Right lobe of liver (tissue), 4 donors: ENCODE measurements around the gene PDIA4.

Experiments
- POLR2A ChIP-seq: fragments of 450-650 bp; IDR thresholded peaks from one replicate; pipeline ENCODE4 v1.6.1; 2017; ENCODE audit warnings: antibody characterized with exemption, mild to moderate bottlenecking
- TF ChIP-seq, protein P1 (sequence below), 4 donors: fragments of 200-600 bp in 3 of 4; fragments of 450-650 bp in 1 of 4; IDR thresholded peaks; one replicate each; pipeline versions ENCODE4 v1.5.1 to v1.8.0; 2016 to 2022; ENCODE audit warnings: antibody characterized with exemption in 4 of 4, mild to moderate bottlenecking in 2 of 4
- donor health status: DM: no; HTN: no; CAD: no.
- donor health status: DM: no; HTN: no; CAD: no.
- donor health status: DM: no; HTN: yes; CAD: no.

DNA sequence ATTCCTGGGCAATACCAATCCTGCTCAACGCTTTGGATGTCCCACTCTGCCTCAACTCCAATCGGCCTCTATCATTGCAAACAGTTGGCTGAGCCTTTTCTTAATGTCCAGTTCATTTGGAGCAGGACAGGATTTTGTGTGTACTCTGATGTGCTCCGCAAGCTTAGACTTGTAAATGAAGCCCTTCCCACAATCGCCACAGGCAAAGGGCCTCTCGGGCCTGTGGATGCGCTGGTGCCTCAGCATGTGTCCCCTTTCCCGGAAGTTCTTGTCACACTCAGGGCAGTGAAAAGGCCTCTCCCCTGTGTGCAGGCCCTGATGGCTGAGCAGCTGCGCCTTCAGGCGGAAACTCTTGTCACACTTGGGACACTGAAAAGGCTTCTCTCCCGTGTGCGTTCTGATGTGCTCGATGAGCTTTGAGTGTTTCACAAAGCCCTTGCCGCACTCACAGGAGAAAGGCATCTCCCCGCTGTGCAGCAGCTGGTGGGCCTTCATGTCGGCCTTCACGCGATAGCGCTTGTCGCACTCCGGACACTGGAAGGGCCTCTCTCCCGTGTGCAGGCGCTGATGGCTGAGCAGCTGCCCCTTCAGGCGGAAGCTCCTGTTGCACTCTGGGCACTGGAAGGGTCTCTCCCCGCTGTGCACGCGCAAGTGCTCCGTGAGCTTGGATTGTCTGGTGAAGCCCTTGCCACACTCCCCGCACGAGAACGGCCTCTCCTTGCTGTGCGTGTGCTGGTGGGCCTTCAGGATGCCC lies 42.2 kb upstream of the PDIA4 start:
- TF ChIP-seq, protein P1, sequence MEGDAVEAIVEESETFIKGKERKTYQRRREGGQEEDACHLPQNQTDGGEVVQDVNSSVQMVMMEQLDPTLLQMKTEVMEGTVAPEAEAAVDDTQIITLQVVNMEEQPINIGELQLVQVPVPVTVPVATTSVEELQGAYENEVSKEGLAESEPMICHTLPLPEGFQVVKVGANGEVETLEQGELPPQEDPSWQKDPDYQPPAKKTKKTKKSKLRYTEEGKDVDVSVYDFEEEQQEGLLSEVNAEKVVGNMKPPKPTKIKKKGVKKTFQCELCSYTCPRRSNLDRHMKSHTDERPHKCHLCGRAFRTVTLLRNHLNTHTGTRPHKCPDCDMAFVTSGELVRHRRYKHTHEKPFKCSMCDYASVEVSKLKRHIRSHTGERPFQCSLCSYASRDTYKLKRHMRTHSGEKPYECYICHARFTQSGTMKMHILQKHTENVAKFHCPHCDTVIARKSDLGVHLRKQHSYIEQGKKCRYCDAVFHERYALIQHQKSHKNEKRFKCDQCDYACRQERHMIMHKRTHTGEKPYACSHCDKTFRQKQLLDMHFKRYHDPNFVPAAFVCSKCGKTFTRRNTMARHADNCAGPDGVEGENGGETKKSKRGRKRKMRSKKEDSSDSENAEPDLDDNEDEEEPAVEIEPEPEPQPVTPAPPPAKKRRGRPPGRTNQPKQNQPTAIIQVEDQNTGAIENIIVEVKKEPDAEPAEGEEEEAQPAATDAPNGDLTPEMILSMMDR (IDR thresholded peaks at IDR 0.05) = no peak
- TF ChIP-seq POLR2A = no peak
